Uterus (tissue), 2 donors: Measurements from ENCODE around the gene BLTP3B.

Source experiments
- CTCF ChIP-seq, 4 experiments: fragments of 200-600 bp in 2 of 4; fragments of 450-650 bp in 2 of 4; sonication (generic) in 2 of 4; IDR thresholded peaks; one replicate each; pipeline ENCODE4 v1.5.1; 2016 to 2019; ENCODE audit warnings: antibody characterized with exemption in 4 of 4, mild to moderate bottlenecking in 2 of 4, moderate library complexity in 1 of 4
- POLR2A ChIP-seq, 2 donors: fragments of 450-650 bp; IDR thresholded peaks; one replicate each; pipeline ENCODE4 v1.6.1; 2016; ENCODE audit warnings: antibody characterized with exemption in 2 of 2, mild to moderate bottlenecking in 1 of 2, moderate library complexity in 1 of 2

- TF ChIP-seq CTCF (IDR thresholded peaks at IDR 0.05) (no peak), POLR2A (IDR thresholded peaks at IDR 0.05) (no peak)
These were observed 14.8 kb upstream of the BLTP3B start for GRCh38 chr12:100157427-100157821.
